Activated T-cell treated with anti-CD3 and anti-CD28 coated beads, Interleukin-2, amount 50 U/mL, for 72 hours (primary cell): ENCODE data around the gene SMIM29. TPM values are rescaled to one million over a fixed set of nuclear protein-coding genes. Genes with fewer than 3 reads are reported as not detected.
"Not testable (repeated sequence)": the region's sequence is repeated elsewhere in the genome, so short reads cannot be mapped to it uniquely, and the experiment has no call there.

ENCODE experiments used
- ATAC-seq, 2 donors: fragments of 150-1000 bp; cut with Tn5 transposase; replicated peaks in 1 of 2; 2 replicates each; pipeline ENCODE4 v1.10.0; 2021; ENCODE audit warnings: moderate library complexity in 2 of 2, mild to moderate bottlenecking in 1 of 2
- DNase-seq, 2 donors: peaks; one replicate each; pipeline ENCODE4 v3.0.0; 2021 to 2022; ENCODE audit warnings: mixed read lengths in 1 of 2
- H3K27ac Mint-ChIP-seq: one replicate; pipeline ENCODE4 v1.8.0; 2022; ENCODE audit warnings: mild to moderate bottlenecking, moderate library complexity, mixed read lengths
- H3K27me3 Mint-ChIP-seq: one replicate; pipeline ENCODE4 v1.8.0; 2022; ENCODE audit warnings: low read depth, mixed read lengths
- H3K36me3 Mint-ChIP-seq, 2 donors: one replicate each; pipeline ENCODE4 v1.8.0; 2022; ENCODE audit warnings: mixed read lengths in 2 of 2, mild to moderate bottlenecking in 1 of 2; ENCODE audit not compliant: insufficient read depth in 2 of 2
- H3K4me1 Mint-ChIP-seq: one replicate; pipeline ENCODE4 v1.8.0; 2022; ENCODE audit warnings: low read depth, mixed read lengths
- H3K4me3 Mint-ChIP-seq, 2 donors: one replicate each; pipeline ENCODE4 v1.8.0; 2022; ENCODE audit warnings: mild to moderate bottlenecking in 2 of 2, mixed read lengths in 2 of 2, moderate library complexity in 2 of 2
- H3K9me3 Mint-ChIP-seq, 2 donors: one replicate each; pipeline ENCODE4 v1.8.0; 2022; ENCODE audit warnings: mixed read lengths in 2 of 2
- total RNA-seq, 2 donors: library from RNA; stranded (reverse); gene quantifications; one replicate each; pipeline ENCODE4 v1.2.3, GENCODE V29; 2022

SMIM29 gene
- total RNA-seq, 2 donors from 2014 or later = 22.8 to 26.7 TPM

DNA sequence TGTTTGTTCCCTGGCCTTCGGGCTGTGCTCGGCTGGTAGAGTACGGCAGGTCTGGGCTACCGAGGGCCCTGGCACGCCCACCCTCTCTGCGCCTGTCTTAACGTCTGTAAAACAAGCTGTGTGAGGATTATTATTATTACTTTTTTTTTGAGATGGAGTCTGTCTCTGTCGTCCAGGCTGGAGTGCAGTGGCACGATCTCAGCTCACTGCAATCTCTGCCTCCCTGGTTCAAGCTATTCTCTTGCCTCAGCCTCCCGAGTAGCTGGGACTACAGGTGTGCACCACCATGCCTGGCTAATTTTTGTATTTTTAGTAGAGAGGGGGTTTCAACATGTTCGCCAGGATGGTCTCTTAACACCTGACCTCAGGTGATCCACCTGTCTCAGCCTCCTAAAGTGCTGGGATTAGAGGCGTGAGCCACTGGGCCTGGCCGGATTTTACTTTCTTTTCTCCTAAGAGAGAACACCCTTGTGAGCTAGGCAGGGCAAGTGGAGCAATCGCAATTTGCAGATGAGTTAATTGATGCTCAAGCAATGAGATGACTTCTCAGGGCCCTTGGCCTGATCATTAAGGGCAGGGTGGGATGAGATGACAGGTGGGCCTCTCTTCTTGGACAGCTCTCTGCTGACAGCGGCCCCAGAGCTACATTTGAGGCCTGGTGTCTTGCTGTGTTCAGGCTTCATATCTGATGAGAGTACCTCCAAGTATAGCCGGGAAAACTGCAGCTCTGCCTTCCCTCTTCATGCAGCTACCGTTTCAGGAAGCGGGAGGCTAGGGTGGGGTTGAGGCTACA is 859 bp upstream of the SMIM29 start:
- ATAC-seq (peak; percentile 44 to 46), DNase-seq (no peak)
- Mint-ChIP-seq H3K27ac (peak overlapping the region; percentile 91), H3K4me1 (peaks cover 43% of the 10 kb centered on the region), H3K4me3 (peak overlapping the region; percentile 90 to 94), H3K27me3 (no peaks in the 10 kb centered on the region), H3K36me3 (no peaks in the 10 kb centered on the region), H3K9me3 (no peaks in the 10 kb centered on the region)

GRCh38 chr6:34248198-34248726 is 544 bp downstream of the SMIM29 start:
- H3K4me1 Mint-ChIP-seq = peaks cover 56% of the 10 kb centered on the region
- ATAC-seq (peak; percentile 12 to 29), DNase-seq (peak; percentile 58 to 68)
- no peaks in the 10 kb centered on the region for H3K9me3 Mint-ChIP-seq
- H3K4me3 Mint-ChIP-seq = peak overlapping the region; percentile 90 to 94
- H3K27ac Mint-ChIP-seq = peak overlapping the region; percentile 69
- H3K36me3 Mint-ChIP-seq = peaks cover 0 to 3% of the 10 kb centered on the region in 2 donors
- no peaks in the 10 kb centered on the region for H3K27me3 Mint-ChIP-seq

DNA sequence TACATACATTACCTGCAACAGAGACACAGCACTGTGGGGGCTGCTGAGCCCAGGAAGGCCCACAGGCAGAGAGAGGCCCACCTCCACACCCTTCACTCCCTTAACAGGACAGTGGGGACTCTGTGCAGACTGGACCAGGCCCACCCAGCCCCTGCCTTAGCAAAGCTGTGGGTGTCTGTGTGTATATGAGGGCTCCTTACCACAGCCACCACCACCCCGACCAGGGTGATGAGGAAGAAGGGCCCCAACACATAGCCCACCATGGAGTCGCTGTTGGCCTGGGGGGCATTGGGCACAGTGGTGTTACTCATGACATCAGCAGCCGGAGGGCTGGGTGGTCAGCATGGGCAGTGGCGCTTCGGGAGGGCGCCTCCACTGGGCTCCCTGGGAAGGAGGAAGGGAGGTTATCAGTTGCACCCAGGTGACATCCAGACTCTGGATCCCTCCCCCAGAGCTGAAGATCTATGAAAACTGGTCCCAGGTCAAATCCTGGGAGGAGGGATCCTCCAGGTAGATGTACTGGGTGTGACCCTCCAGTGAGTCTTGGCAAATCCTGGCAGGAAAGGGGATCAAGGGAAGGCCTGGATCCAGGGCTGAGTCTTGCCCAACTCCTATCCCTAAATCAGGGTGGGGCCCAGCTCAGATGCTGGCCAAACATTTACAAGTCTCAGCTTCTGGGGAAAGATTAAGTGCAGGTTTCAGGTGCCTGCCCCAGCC is 1.2 kb downstream of the SMIM29 start:
- peaks cover 0 to 7% of the 10 kb centered on the region in 2 donors for H3K36me3 Mint-ChIP-seq
- H3K4me1 Mint-ChIP-seq = peaks cover 62% of the 10 kb centered on the region
- no peaks in the 10 kb centered on the region for H3K9me3 Mint-ChIP-seq

GRCh38 chr6:34246563-34247391 is 2.0 kb downstream of the SMIM29 start:
- DNase-seq = peak in 1 of 2 donors; percentile 72
- Mint-ChIP-seq H3K9me3 (no peaks in the 10 kb centered on the region), H3K27ac (no peak overlapping the region), H3K27me3 (no peaks in the 10 kb centered on the region), H3K4me3 (peak overlapping the region; percentile 47 to 58), H3K4me1 (peaks cover 71% of the 10 kb centered on the region), H3K36me3 (peaks cover 0 to 11% of the 10 kb centered on the region in 2 donors)
- ATAC-seq = no peak

More for the DNA sequence above, 1.2 kb downstream of the SMIM29 start:
- Mint-ChIP-seq H3K27me3 (no peaks in the 10 kb centered on the region), H3K4me3 (peak overlapping the region; percentile 90 to 94), H3K27ac (peak overlapping the region; percentile 69)
- ATAC-seq (no peak), DNase-seq (no peak)

GRCh38 chr6:34246249-34246562 is 2.6 kb downstream of the SMIM29 start:
- H3K4me1 Mint-ChIP-seq = peaks cover 77% of the 10 kb centered on the region
- H3K27ac Mint-ChIP-seq = no peak overlapping the region
- no peak for DNase-seq
- H3K4me3 Mint-ChIP-seq = no peak overlapping the region
- H3K27me3 Mint-ChIP-seq = no peaks in the 10 kb centered on the region
- H3K36me3 Mint-ChIP-seq = peaks cover 0 to 13% of the 10 kb centered on the region in 2 donors
- H3K9me3 Mint-ChIP-seq = no peaks in the 10 kb centered on the region
- no peak for ATAC-seq

GRCh38 chr6:34245761-34246140 is 3.1 kb downstream of the SMIM29 start:
- H3K36me3 Mint-ChIP-seq = peaks cover 0 to 14% of the 10 kb centered on the region in 2 donors
- H3K4me1 Mint-ChIP-seq = peaks cover 81% of the 10 kb centered on the region
- H3K9me3 Mint-ChIP-seq, H3K27ac Mint-ChIP-seq, H3K4me3 Mint-ChIP-seq, ATAC-seq, H3K27me3 Mint-ChIP-seq, DNase-seq: not testable (repeated sequence)

DNA sequence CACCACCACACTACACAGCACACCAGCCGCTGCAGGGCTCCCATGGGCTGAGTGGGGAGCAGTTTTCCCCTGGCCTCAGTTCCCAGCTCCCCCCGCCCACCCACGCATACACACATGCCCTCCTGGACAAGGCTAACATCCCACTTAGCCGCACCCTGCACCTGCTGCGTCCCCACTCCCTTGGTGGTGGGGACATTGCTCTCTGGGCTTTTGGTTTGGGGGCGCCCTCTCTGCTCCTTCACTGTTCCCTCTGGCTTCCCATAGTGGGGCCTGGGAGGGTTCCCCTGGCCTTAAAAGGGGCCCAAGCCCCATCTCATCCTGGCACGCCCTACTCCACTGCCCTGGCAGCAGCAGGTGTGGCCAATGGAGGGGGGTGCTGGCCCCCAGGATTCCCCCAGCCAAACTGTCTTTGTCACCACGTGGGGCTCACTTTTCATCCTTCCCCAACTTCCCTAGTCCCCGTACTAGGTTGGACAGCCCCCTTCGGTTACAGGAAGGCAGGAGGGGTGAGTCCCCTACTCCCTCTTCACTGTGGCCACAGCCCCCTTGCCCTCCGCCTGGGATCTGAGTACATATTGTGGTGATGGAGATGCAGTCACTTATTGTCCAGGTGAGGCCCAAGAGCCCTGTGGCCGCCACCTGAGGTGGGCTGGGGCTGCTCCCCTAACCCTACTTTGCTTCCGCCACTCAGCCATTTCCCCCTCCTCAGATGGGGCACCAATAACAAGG is 3.6 kb downstream of the SMIM29 start:
- not testable (repeated sequence) for H3K27me3 Mint-ChIP-seq, DNase-seq, H3K9me3 Mint-ChIP-seq, H3K27ac Mint-ChIP-seq, H3K4me3 Mint-ChIP-seq, ATAC-seq
- Mint-ChIP-seq H3K36me3 (peaks cover 0 to 15% of the 10 kb centered on the region in 2 donors), H3K4me1 (peaks cover 87% of the 10 kb centered on the region)

- ATAC-seq (peak; percentile 34 to 42), DNase-seq (peak; percentile 72 to 79)
- H3K36me3 Mint-ChIP-seq = peaks cover 0 to 20% of the 10 kb centered on the region in 2 donors
- H3K27ac Mint-ChIP-seq = peak overlapping the region; percentile 92
- H3K4me3 Mint-ChIP-seq = peak overlapping the region; percentile 45 to 55
- no peaks in the 10 kb centered on the region for H3K27me3 Mint-ChIP-seq
- H3K9me3 Mint-ChIP-seq = no peaks in the 10 kb centered on the region
- peaks cover 91% of the 10 kb centered on the region for H3K4me1 Mint-ChIP-seq
Observed at GRCh38 chr6:34243901-34244884, 4.6 kb downstream of the SMIM29 start.

- H3K27me3 Mint-ChIP-seq = no peaks in the 10 kb centered on the region
- DNase-seq = peak in 1 of 2 donors; percentile 47
- H3K27ac Mint-ChIP-seq = peak overlapping the region; percentile 92
- no peaks in the 10 kb centered on the region for H3K9me3 Mint-ChIP-seq
- peaks cover 0 to 21% of the 10 kb centered on the region in 2 donors for H3K36me3 Mint-ChIP-seq
- H3K4me1 Mint-ChIP-seq = peaks cover 97% of the 10 kb centered on the region
- peak overlapping the region; percentile 54 to 62 for H3K4me3 Mint-ChIP-seq
- ATAC-seq = peak; percentile 22 to 35
Observed at GRCh38 chr6:34243131-34243771, 5.6 kb downstream of the SMIM29 start.

- peak in 1 of 2 donors; percentile 50 for DNase-seq
- peak overlapping the region; percentile 54 to 62 for H3K4me3 Mint-ChIP-seq
- no peaks in the 10 kb centered on the region for H3K27me3 Mint-ChIP-seq
- H3K9me3 Mint-ChIP-seq = no peaks in the 10 kb centered on the region
- H3K27ac Mint-ChIP-seq = peak overlapping the region; percentile 92
- H3K36me3 Mint-ChIP-seq = peaks cover 0 to 23% of the 10 kb centered on the region in 2 donors
- H3K4me1 Mint-ChIP-seq = peaks cover 91% of the 10 kb centered on the region
- ATAC-seq = peak; percentile 6 to 30
Observed at GRCh38 chr6:34242252-34243130, 6.3 kb downstream of the SMIM29 start.
